ENCODE measurements around the gene CORO2A.

DNA sequence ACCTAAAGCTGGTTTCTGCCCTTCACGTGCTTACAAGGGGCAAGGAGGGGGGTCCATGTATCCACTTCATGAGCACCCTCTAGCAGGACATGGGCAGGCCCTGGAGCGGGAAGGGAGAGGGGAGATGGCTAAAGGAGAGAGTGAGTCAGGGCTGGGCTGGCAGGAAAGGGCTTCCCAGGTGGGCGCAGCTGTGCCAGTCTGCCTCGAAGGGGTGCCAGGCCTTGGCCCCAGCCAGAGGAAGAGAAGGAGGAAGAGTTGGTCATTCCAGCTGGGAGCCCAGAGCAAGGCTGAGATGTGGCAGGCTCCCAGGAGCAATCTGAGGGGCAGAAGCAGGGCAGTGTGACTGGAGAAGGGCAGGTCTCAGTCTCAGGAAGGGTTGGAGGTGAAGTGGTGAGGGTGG lies 98.1 kb downstream of the CORO2A start:
- TF ChIP-seq, protein P1, sequence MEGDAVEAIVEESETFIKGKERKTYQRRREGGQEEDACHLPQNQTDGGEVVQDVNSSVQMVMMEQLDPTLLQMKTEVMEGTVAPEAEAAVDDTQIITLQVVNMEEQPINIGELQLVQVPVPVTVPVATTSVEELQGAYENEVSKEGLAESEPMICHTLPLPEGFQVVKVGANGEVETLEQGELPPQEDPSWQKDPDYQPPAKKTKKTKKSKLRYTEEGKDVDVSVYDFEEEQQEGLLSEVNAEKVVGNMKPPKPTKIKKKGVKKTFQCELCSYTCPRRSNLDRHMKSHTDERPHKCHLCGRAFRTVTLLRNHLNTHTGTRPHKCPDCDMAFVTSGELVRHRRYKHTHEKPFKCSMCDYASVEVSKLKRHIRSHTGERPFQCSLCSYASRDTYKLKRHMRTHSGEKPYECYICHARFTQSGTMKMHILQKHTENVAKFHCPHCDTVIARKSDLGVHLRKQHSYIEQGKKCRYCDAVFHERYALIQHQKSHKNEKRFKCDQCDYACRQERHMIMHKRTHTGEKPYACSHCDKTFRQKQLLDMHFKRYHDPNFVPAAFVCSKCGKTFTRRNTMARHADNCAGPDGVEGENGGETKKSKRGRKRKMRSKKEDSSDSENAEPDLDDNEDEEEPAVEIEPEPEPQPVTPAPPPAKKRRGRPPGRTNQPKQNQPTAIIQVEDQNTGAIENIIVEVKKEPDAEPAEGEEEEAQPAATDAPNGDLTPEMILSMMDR (IDR thresholded peaks at IDR 0.05 in 8 of 11, conservative IDR thresholded peaks at IDR 0.05 in 3 of 11): no peak
- TF ChIP-seq POLR2A (IDR thresholded peaks at IDR 0.05): no peak
- TF ChIP-seq POLR2AphosphoS5 (IDR thresholded peaks at IDR 0.05): no peak

All from spleen (tissue), 7 donors.